ENCODE results near the gene CA11. TPM values are rescaled to one million over a fixed set of nuclear protein-coding genes. Genes with fewer than 3 reads are reported as not detected.
A peak's percentile ranks its signal among the peaks of the same experiment; 100 is the strongest.
"Not testable (repeated sequence)": the region's sequence is repeated elsewhere in the genome, so short reads cannot be mapped to it uniquely, and the experiment has no call there.

CA11 gene
- total RNA-seq, 1 donor from 2014 or later: 13.0 TPM

- H3K27me3 Mint-ChIP-seq (ENCODE audit: insufficient read depth): peaks cover 5% of the 10 kb centered on the region
- intact Hi-C loops (cut with micrococcal nuclease): no loop called here
- no peak overlapping the region for H3K27ac Mint-ChIP-seq
- no peak for DNase-seq (ENCODE audit: low spot score)
- H3K9me3 Mint-ChIP-seq: no peaks in the 10 kb centered on the region
- no peaks in the 10 kb centered on the region for H3K36me3 Mint-ChIP-seq (ENCODE audit: low read depth)
- no peak overlapping the region for H3K4me3 Mint-ChIP-seq
- H3K4me1 Mint-ChIP-seq (ENCODE audit: low read depth): peaks cover 9% of the 10 kb centered on the region
Measured at GRCh38 chr19:48663667-48664066, 17.7 kb upstream of the CA11 start.

GRCh38 chr19:48661711-48662090 is 15.7 kb upstream of the CA11 start:
- Mint-ChIP-seq H3K27ac (no peak overlapping the region), H3K27me3 (ENCODE audit: insufficient read depth) (peaks cover 5% of the 10 kb centered on the region), H3K4me3 (no peak overlapping the region), H3K4me1 (ENCODE audit: low read depth) (peaks cover 9% of the 10 kb centered on the region), H3K36me3 (ENCODE audit: low read depth) (no peaks in the 10 kb centered on the region), H3K9me3 (no peaks in the 10 kb centered on the region)
- intact Hi-C loops (cut with micrococcal nuclease): loop anchor here (1.0 to 2.0 kb wide), 4 partner anchors 14 to 53 kb away; partner anchors contain the start of gene CA11
- no peak for DNase-seq (ENCODE audit: low spot score)

GRCh38 chr19:48660852-48661710 is 15.1 kb upstream of the CA11 start:
- Mint-ChIP-seq H3K4me3 (peak overlapping the region; percentile 54), H3K27ac (peak overlapping the region; percentile 91), H3K9me3 (no peaks in the 10 kb centered on the region), H3K27me3 (ENCODE audit: insufficient read depth) (peaks cover 5% of the 10 kb centered on the region), H3K4me1 (ENCODE audit: low read depth) (peaks cover 9% of the 10 kb centered on the region), H3K36me3 (ENCODE audit: low read depth) (no peaks in the 10 kb centered on the region)
- intact Hi-C loops (cut with micrococcal nuclease): loop anchor here (1.0 to 2.0 kb wide), 4 partner anchors 14 to 53 kb away; partner anchors contain the start of gene CA11
- peak; percentile 77 for DNase-seq (ENCODE audit: low spot score)

- no peaks in the 10 kb centered on the region for H3K9me3 Mint-ChIP-seq
- intact Hi-C loops (cut with micrococcal nuclease): loop anchor here (2.0 kb wide), 1 partner anchor 35 kb away; no protein-coding TSS in a partner anchor
Measured at GRCh38 chr19:48659768-48660167, 13.8 kb upstream of the CA11 start.

GRCh38 chr19:48658483-48658882 is 12.5 kb upstream of the CA11 start:
- H3K4me1 Mint-ChIP-seq (ENCODE audit: low read depth): peaks cover 9% of the 10 kb centered on the region
- no peak overlapping the region for H3K4me3 Mint-ChIP-seq
- H3K27me3 Mint-ChIP-seq (ENCODE audit: insufficient read depth): peaks cover 5% of the 10 kb centered on the region
- H3K9me3 Mint-ChIP-seq: no peaks in the 10 kb centered on the region
- H3K27ac Mint-ChIP-seq: no peak overlapping the region
- DNase-seq (ENCODE audit: low spot score): no peak
- intact Hi-C loops (cut with micrococcal nuclease): no loop called here
- H3K36me3 Mint-ChIP-seq (ENCODE audit: low read depth): no peaks in the 10 kb centered on the region

More at GRCh38 chr19:48659768-48660167, 13.8 kb upstream of the CA11 start:
- Mint-ChIP-seq H3K36me3 (ENCODE audit: low read depth) (no peaks in the 10 kb centered on the region), H3K4me3 (no peak overlapping the region), H3K27ac (no peak overlapping the region), H3K27me3 (ENCODE audit: insufficient read depth) (peaks cover 5% of the 10 kb centered on the region), H3K4me1 (ENCODE audit: low read depth) (peaks cover 9% of the 10 kb centered on the region)
- no peak for DNase-seq (ENCODE audit: low spot score)

GRCh38 chr19:48657828-48658227 is 11.8 kb upstream of the CA11 start:
- intact Hi-C loops (cut with micrococcal nuclease); H3K9me3 Mint-ChIP-seq; H3K27ac Mint-ChIP-seq: not testable (repeated sequence)

GRCh38 chr19:48656840-48657474 is 11.0 kb upstream of the CA11 start:
- H3K27ac Mint-ChIP-seq: no peak overlapping the region
- peaks cover 9% of the 10 kb centered on the region for H3K4me1 Mint-ChIP-seq (ENCODE audit: low read depth)
- H3K36me3 Mint-ChIP-seq (ENCODE audit: low read depth): no peaks in the 10 kb centered on the region
- no peaks in the 10 kb centered on the region for H3K9me3 Mint-ChIP-seq
- H3K4me3 Mint-ChIP-seq: no peak overlapping the region
- intact Hi-C loops (cut with micrococcal nuclease): no loop called here
- peaks cover 5% of the 10 kb centered on the region for H3K27me3 Mint-ChIP-seq (ENCODE audit: insufficient read depth)
- no peak for DNase-seq (ENCODE audit: low spot score)

More at GRCh38 chr19:48657828-48658227, 11.8 kb upstream of the CA11 start:
- not testable (repeated sequence) for DNase-seq (ENCODE audit: low spot score); H3K27me3 Mint-ChIP-seq (ENCODE audit: insufficient read depth); H3K4me1 Mint-ChIP-seq (ENCODE audit: low read depth); H3K4me3 Mint-ChIP-seq; H3K36me3 Mint-ChIP-seq (ENCODE audit: low read depth)

GRCh38 chr19:48654299-48655059 is 8.5 kb upstream of the CA11 start:
- DNase-seq (ENCODE audit: low spot score): no peak
- Mint-ChIP-seq H3K4me3 (no peak overlapping the region), H3K4me1 (ENCODE audit: low read depth) (no peaks in the 10 kb centered on the region), H3K27me3 (ENCODE audit: insufficient read depth) (peaks cover 5% of the 10 kb centered on the region), H3K9me3 (no peaks in the 10 kb centered on the region), H3K27ac (no peak overlapping the region), H3K36me3 (ENCODE audit: low read depth) (no peaks in the 10 kb centered on the region)
- intact Hi-C loops (cut with micrococcal nuclease): no loop called here

- Mint-ChIP-seq H3K27ac (no peak overlapping the region), H3K4me1 (ENCODE audit: low read depth) (peaks cover 12% of the 10 kb centered on the region), H3K9me3 (no peaks in the 10 kb centered on the region), H3K4me3 (no peak overlapping the region), H3K36me3 (ENCODE audit: low read depth) (no peaks in the 10 kb centered on the region), H3K27me3 (ENCODE audit: insufficient read depth) (no peaks in the 10 kb centered on the region)
- intact Hi-C loops (cut with micrococcal nuclease): no loop called here
- DNase-seq (ENCODE audit: low spot score): no peak
Measured at GRCh38 chr19:48651683-48652048, 5.7 kb upstream of the CA11 start.

- H3K27me3 Mint-ChIP-seq (ENCODE audit: insufficient read depth): no peaks in the 10 kb centered on the region
- H3K36me3 Mint-ChIP-seq (ENCODE audit: low read depth): no peaks in the 10 kb centered on the region
- peaks cover 15% of the 10 kb centered on the region for H3K4me1 Mint-ChIP-seq (ENCODE audit: low read depth)
- H3K9me3 Mint-ChIP-seq: no peaks in the 10 kb centered on the region
- no peak overlapping the region for H3K27ac Mint-ChIP-seq
- no peak overlapping the region for H3K4me3 Mint-ChIP-seq
- intact Hi-C loops (cut with micrococcal nuclease): no loop called here
- no peak for DNase-seq (ENCODE audit: low spot score)
Measured at GRCh38 chr19:48650974-48651682, 5.1 kb upstream of the CA11 start.

- no peaks in the 10 kb centered on the region for H3K9me3 Mint-ChIP-seq
- intact Hi-C loops (cut with micrococcal nuclease): loop anchor here (5.0 kb wide), 1 partner anchor 319 kb away; the partner anchor contains the start of gene FTL
- no peaks in the 10 kb centered on the region for H3K27me3 Mint-ChIP-seq (ENCODE audit: insufficient read depth)
- peaks cover 22% of the 10 kb centered on the region for H3K4me1 Mint-ChIP-seq (ENCODE audit: low read depth)
- DNase-seq (ENCODE audit: low spot score): no peak
- H3K4me3 Mint-ChIP-seq: peak overlapping the region; percentile 3
- H3K27ac Mint-ChIP-seq: peak overlapping the region; percentile 10
- H3K36me3 Mint-ChIP-seq (ENCODE audit: low read depth): no peaks in the 10 kb centered on the region
Measured at GRCh38 chr19:48648134-48648533, 2.1 kb upstream of the CA11 start.

GRCh38 chr19:48646722-48647216 is 782 bp upstream of the CA11 start:
- Mint-ChIP-seq H3K27me3 (ENCODE audit: insufficient read depth) (peaks cover 3% of the 10 kb centered on the region), H3K4me3 (peak overlapping the region; percentile 24), H3K9me3 (no peaks in the 10 kb centered on the region), H3K36me3 (ENCODE audit: low read depth) (no peaks in the 10 kb centered on the region), H3K27ac (peak overlapping the region; percentile 35), H3K4me1 (ENCODE audit: low read depth) (peaks cover 22% of the 10 kb centered on the region)
- intact Hi-C loops (cut with micrococcal nuclease): loop anchor here (1.0 to 5.0 kb wide), 8 partner anchors 8 to 321 kb away; partner anchors contain the start of gene FTL
- DNase-seq (ENCODE audit: low spot score): no peak

Data from activated T-helper 1 cell treated with anti-CD3 and anti-CD28 coated beads, Interleukin-12 subunit alpha, Interleukin-12 subunit beta, Interleukin-2, Interleukin-4 antibody, amounts not matched to agents 30 ng/mL and 10 ng/mL and 1 ng/mL, durations not matched to agents 14 hours and 24 hours and 36 hours (primary cell).